B cell (primary cell): Measurements from ENCODE around the gene BICDL2. TPM values are rescaled to one million over a fixed set of nuclear protein-coding genes. Genes with fewer than 3 reads are reported as not detected.

Experiments
- ATAC-seq: fragments of 200-7000 bp; cut with Tn5 transposase; one replicate; pipeline ENCODE4 v1.10.0; 2021; ENCODE audit warnings: low read depth, mild to moderate bottlenecking, moderate number of reproducible peaks, moderate library complexity
- CTCF ChIA-PET: fragments of 350-600 bp; sonication (Branson Sonifier 250); formaldehyde crosslinking; loops from one replicate; lab custom pipeline; 2021; ENCODE audit warnings: antibody characterized with exemption, inconsistent platforms; lab: Charles Lee
- POLR2A ChIA-PET: fragments of 350-600 bp; sonication (Branson Sonifier 250); formaldehyde crosslinking; loops from one replicate; lab custom pipeline; 2021; ENCODE audit warnings: antibody characterized with exemption; lab: Charles Lee
- DNase-seq: peaks from one replicate; pipeline ENCODE4 v3.0.0; 2013
- H2AFZ ChIP-seq: 2 replicates; pipeline ENCODE4 v1.6.1; 2012; ENCODE audit warnings: mild to moderate bottlenecking, low read depth, low read length; ENCODE audit not compliant: insufficient read depth, poor library complexity, severe bottlenecking
- H3K27ac ChIP-seq, 2 donors: 1 replicate in 1 of 2; 2 replicates in 1 of 2; pipeline ENCODE4 v1.5.1; 2012 to 2013; ENCODE audit warnings: low read length in 2 of 2, mild to moderate bottlenecking in 2 of 2, moderate library complexity in 1 of 2
- H3K27me3 ChIP-seq, 4 experiments: fragments of 200-600 bp in 1 of 4; sonication (generic) in 1 of 4; replicated peaks in 1 of 4; 1 replicate in 2 of 4; 2 replicates in 2 of 4; pipeline versions ENCODE4 v1.6.1 to v1.7.0; 2013 to 2016; ENCODE audit warnings: low read length in 3 of 4, mild to moderate bottlenecking in 2 of 4, mixed read lengths in 1 of 4, moderate library complexity in 1 of 4; ENCODE audit not compliant: insufficient read depth in 4 of 4, control insufficient read depth in 3 of 4; ENCODE audit errors: control extremely low read depth in 1 of 4
- H3K36me3 ChIP-seq, 2 experiments: replicated peaks in 1 of 2; 1 replicate in 1 of 2; 2 replicates in 1 of 2; pipeline versions ENCODE4 v1.6.1 to v1.7.1; 2013; ENCODE audit warnings: low read length in 1 of 2; ENCODE audit not compliant: insufficient read depth in 2 of 2, control insufficient read depth in 1 of 2; ENCODE audit errors: control extremely low read depth in 1 of 2, extremely low read depth in 1 of 2
- H3K4me1 ChIP-seq, 2 donors: fragments of 200-600 bp in 1 of 2; sonication (generic) in 1 of 2; 1 replicate in 1 of 2; 2 replicates in 1 of 2; pipeline versions ENCODE4 v1.5.1 to v1.6.1; 2013 to 2017; ENCODE audit warnings: low read length in 2 of 2; ENCODE audit not compliant: control insufficient read depth in 2 of 2, insufficient read depth in 2 of 2
- H3K4me2 ChIP-seq: replicated peaks from 2 replicates; pipeline ENCODE3; 2012; ENCODE audit warnings: mild to moderate bottlenecking, low read depth, low read length; ENCODE audit not compliant: poor library complexity, severe bottlenecking
- H3K4me3 ChIP-seq, 5 experiments: fragments of 200-600 bp in 1 of 5; sonication (generic) in 1 of 5; 1 replicate in 3 of 5; 2 replicates in 2 of 5; pipeline versions ENCODE4 v1.5.1 to v1.7.0; 2011 to 2016; ENCODE audit warnings: low read length in 4 of 5, mild to moderate bottlenecking in 4 of 5, low read depth in 2 of 5, control low read depth in 1 of 5, moderate library complexity in 1 of 5; ENCODE audit not compliant: insufficient read depth in 1 of 5; ENCODE audit errors: control extremely low read depth in 1 of 5, extremely low read depth in 1 of 5
- H3K79me2 ChIP-seq: fragments of 200-600 bp; sonication (generic); one replicate; pipeline ENCODE4 v1.6.0; 2016; ENCODE audit warnings: low read length; ENCODE audit not compliant: control insufficient read depth, insufficient read depth
- H3K9ac ChIP-seq: fragments of 200-600 bp; sonication (generic); 2 replicates; pipeline ENCODE4 v1.6.1; 2017; ENCODE audit warnings: mild to moderate bottlenecking, low read length, moderate library complexity
- H3K9me3 ChIP-seq, 3 donors: one replicate each; pipeline versions ENCODE4 v1.6.1 to v1.7.1; 2013; ENCODE audit warnings: low read length in 2 of 3; ENCODE audit not compliant: control insufficient read depth in 2 of 3, insufficient read depth in 1 of 3; ENCODE audit errors: control extremely low read depth in 1 of 3
- H4K20me1 ChIP-seq: 2 replicates; pipeline ENCODE4 v1.6.0; 2012; ENCODE audit warnings: mild to moderate bottlenecking, low read length; ENCODE audit not compliant: insufficient read depth, control insufficient read depth, poor library complexity, severe bottlenecking
- H3K27ac Mint-ChIP-seq: one replicate; pipeline ENCODE4 v1.8.0; 2021; ENCODE audit warnings: mixed read lengths
- H3K27me3 Mint-ChIP-seq: one replicate; pipeline ENCODE4 v1.8.0; 2021; ENCODE audit warnings: mixed read lengths
- H3K4me1 Mint-ChIP-seq: one replicate; pipeline ENCODE4 v1.8.0; 2021; ENCODE audit warnings: mixed read lengths
- H3K4me3 Mint-ChIP-seq: one replicate; pipeline ENCODE4 v1.8.0; 2021; ENCODE audit warnings: mixed read lengths
- H3K9me3 Mint-ChIP-seq: one replicate; pipeline ENCODE4 v1.8.0; 2022; ENCODE audit warnings: mixed read lengths; ENCODE audit not compliant: insufficient read depth
- EZH2 ChIP-seq: IDR thresholded peaks from 2 replicates; pipeline ENCODE4 v1.6.1; 2012; ENCODE audit warnings: borderline replicate concordance, low read depth, mild to moderate bottlenecking, moderate library complexity, low read length; ENCODE audit not compliant: insufficient read depth, poor library complexity, severe bottlenecking
- WGBS: methylation state at CpG from one replicate; pipeline ENCODE4 v1.1.5; 2013; ENCODE audit warnings: missing lambda C conversion rate; ENCODE audit not compliant: insufficient coverage; 5-methylcytosine and 5-hydroxymethylcytosine counted together
- intact Hi-C: fragments of 100-400 bp; cut with micrococcal nuclease; formaldehyde crosslinking; loops from one replicate; pipeline ENCODE4 v1.10.0; 2022
- polyA plus RNA-seq: library from polyadenylated mRNA; depleted of rRNA; stranded (reverse); fragments of >200 nt; gene quantifications from 2 replicates; pipeline ENCODE4 v1.2.3, GENCODE V29; 2012
- total RNA-seq, 2 donors: library from RNA; stranded (reverse); fragments of 120-200 nt in 1 of 2; gene quantifications; 1 replicate in 1 of 2; 2 replicates in 1 of 2; pipeline versions ENCODE4 v1.2.3 to v1.2.4, GENCODE V29; 2013 to 2022
- TF ChIP-seq, protein P1 (sequence below): fragments of 200-600 bp; IDR thresholded peaks from one replicate; pipeline ENCODE4 v1.8.0; 2022; ENCODE audit warnings: antibody characterized with exemption, mild to moderate bottlenecking

The BICDL2 gene
- total and polyA plus RNA-seq, 2 donors (not counting 1 experiment from before 2014, with no cell fraction given) = 0.20 TPM; not detected in 1

GRCh38 chr16:3062553-3062952 lies 25.8 kb upstream of the BICDL2 start:
- Histone ChIP-seq H3K4me1 (peaks cover 11 to 16% of the 10 kb centered on the region in 2 donors), H4K20me1 (no peaks in the 10 kb centered on the region), H3K27me3 (peaks cover 0 to 6% (median 0%) of the 10 kb centered on the region in 4 experiments), H3K27ac (no peak overlapping the region), H3K9ac (no peak overlapping the region), H2AFZ (no peak overlapping the region), H3K4me2 (no peak overlapping the region), H3K9me3 (no peaks in the 10 kb centered on the region), H3K79me2 (no peaks in the 10 kb centered on the region), H3K36me3 (no peaks in the 10 kb centered on the region), H3K4me3 (no peak overlapping the region)
- no peaks in the 10 kb centered on the region for H3K27me3 Mint-ChIP-seq
- H3K27ac Mint-ChIP-seq = no peak overlapping the region
- no peaks in the 10 kb centered on the region for H3K9me3 Mint-ChIP-seq
- H3K4me3 Mint-ChIP-seq = no peak overlapping the region
- intact Hi-C loops = no loop called here
- no peak for TF ChIP-seq EZH2
- TF ChIP-seq, protein P1, sequence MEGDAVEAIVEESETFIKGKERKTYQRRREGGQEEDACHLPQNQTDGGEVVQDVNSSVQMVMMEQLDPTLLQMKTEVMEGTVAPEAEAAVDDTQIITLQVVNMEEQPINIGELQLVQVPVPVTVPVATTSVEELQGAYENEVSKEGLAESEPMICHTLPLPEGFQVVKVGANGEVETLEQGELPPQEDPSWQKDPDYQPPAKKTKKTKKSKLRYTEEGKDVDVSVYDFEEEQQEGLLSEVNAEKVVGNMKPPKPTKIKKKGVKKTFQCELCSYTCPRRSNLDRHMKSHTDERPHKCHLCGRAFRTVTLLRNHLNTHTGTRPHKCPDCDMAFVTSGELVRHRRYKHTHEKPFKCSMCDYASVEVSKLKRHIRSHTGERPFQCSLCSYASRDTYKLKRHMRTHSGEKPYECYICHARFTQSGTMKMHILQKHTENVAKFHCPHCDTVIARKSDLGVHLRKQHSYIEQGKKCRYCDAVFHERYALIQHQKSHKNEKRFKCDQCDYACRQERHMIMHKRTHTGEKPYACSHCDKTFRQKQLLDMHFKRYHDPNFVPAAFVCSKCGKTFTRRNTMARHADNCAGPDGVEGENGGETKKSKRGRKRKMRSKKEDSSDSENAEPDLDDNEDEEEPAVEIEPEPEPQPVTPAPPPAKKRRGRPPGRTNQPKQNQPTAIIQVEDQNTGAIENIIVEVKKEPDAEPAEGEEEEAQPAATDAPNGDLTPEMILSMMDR = no peak
- DNase-seq (no peak), ATAC-seq (no peak)
- CTCF ChIA-PET = interaction anchor here (5.0 kb wide), 1 partner anchor 65 kb away, joined by 38 read pairs; no protein-coding TSS in a partner anchor
- POLR2A ChIA-PET = no interaction called here
- WGBS = 95% methylated on average over 3 of the region's 6 CpGs
- H3K4me1 Mint-ChIP-seq = peaks cover 13% of the 10 kb centered on the region

GRCh38 chr16:3060339-3061127 lies 23.8 kb upstream of the BICDL2 start:
- no peaks in the 10 kb centered on the region for H3K9me3 Mint-ChIP-seq
- no peak overlapping the region for H3K27ac ChIP-seq
- POLR2A ChIA-PET = interaction anchor here (1.3 kb wide), 1 partner anchor 98 kb away, joined by 3 read pairs; no protein-coding TSS in a partner anchor
- 100% methylated on average over 4 of the region's 14 CpGs for WGBS
- TF ChIP-seq EZH2 = no peak
- TF ChIP-seq, protein P1 = no peak
- H3K4me3 Mint-ChIP-seq = peak overlapping the region; percentile 87
- no peak overlapping the region for H3K9ac ChIP-seq
- H3K4me3 ChIP-seq = no peak overlapping the region
- CTCF ChIA-PET = interaction anchor here (0.9 to 6.5 kb wide), 13 partner anchors 16 to 397 kb away, joined by 3 to 140 read pairs (median 8); partner anchors contain the start of genes HCFC1R1, THOC6, ZNF213 and ZSCAN10
- H3K27me3 ChIP-seq = peaks cover 0 to 6% (median 0%) of the 10 kb centered on the region in 4 experiments
- H3K9me3 ChIP-seq = no peaks in the 10 kb centered on the region
- H3K4me2 ChIP-seq = no peak overlapping the region
- intact Hi-C loops = no loop called here
- H3K4me1 Mint-ChIP-seq = peaks cover 11% of the 10 kb centered on the region
- DNase-seq (no peak), ATAC-seq (no peak)
- H3K36me3 ChIP-seq = no peaks in the 10 kb centered on the region
- peak overlapping the region; percentile 65 for H3K27ac Mint-ChIP-seq
- H3K27me3 Mint-ChIP-seq = no peaks in the 10 kb centered on the region
- no peaks in the 10 kb centered on the region for H3K79me2 ChIP-seq
- peaks cover 11 to 14% of the 10 kb centered on the region in 2 donors for H3K4me1 ChIP-seq
- H4K20me1 ChIP-seq = no peaks in the 10 kb centered on the region
- H2AFZ ChIP-seq = peak overlapping the region; percentile 98
